DND-41 (cell line): ENCODE data around the gene NMT2.
A peak's percentile ranks its signal among the peaks of the same experiment; 100 is the strongest.

Experiments used
- ATAC-seq: fragments of 200-7000 bp; cut with Tn5 transposase; 3 replicates; pipeline ENCODE4 v1.9.1; 2021; ENCODE audit warnings: low read depth; ENCODE audit not compliant: insufficient read depth
- DNase-seq: peaks from one replicate; pipeline ENCODE4 v3.0.0-alpha.2; 2020
- H2AFZ ChIP-seq: 2 replicates; pipeline ENCODE4 v1.6.0; 2012; ENCODE audit warnings: low read depth, low read length
- H3K27ac ChIP-seq: 2 replicates; pipeline ENCODE4 v1.5.1; 2012; ENCODE audit warnings: low read length, inconsistent platforms
- H3K27me3 ChIP-seq: fragments of 200-600 bp; sonication (generic); 2 replicates; pipeline ENCODE4 v1.6.0; 2012; ENCODE audit warnings: low read length, mild to moderate bottlenecking, inconsistent platforms; ENCODE audit not compliant: insufficient read depth, poor library complexity
- H3K36me3 ChIP-seq: 2 replicates; pipeline ENCODE4 v1.5.1; 2012; ENCODE audit warnings: low read length, inconsistent platforms; ENCODE audit not compliant: insufficient read depth
- H3K4me1 ChIP-seq: 2 replicates; pipeline ENCODE4 v1.5.1; 2012; ENCODE audit warnings: mild to moderate bottlenecking, low read length; ENCODE audit not compliant: insufficient read depth
- H3K4me2 ChIP-seq: 2 replicates; pipeline ENCODE4 v1.6.0; 2012; ENCODE audit warnings: mild to moderate bottlenecking, moderate library complexity, low read length, inconsistent platforms; ENCODE audit not compliant: insufficient read depth
- H3K4me3 ChIP-seq, 2 experiments: fragments of 200-600 bp in 1 of 2; shearing (Covaris generic) in 1 of 2; 2 replicates each; pipeline ENCODE4 v1.5.1; 2012 to 2016; ENCODE audit warnings: inconsistent platforms in 2 of 2, low read length in 2 of 2, mild to moderate bottlenecking in 2 of 2, low read depth in 1 of 2, moderate library complexity in 1 of 2
- H3K79me2 ChIP-seq: 2 replicates; pipeline ENCODE4 v1.6.0; 2012; ENCODE audit warnings: low read length, inconsistent platforms; ENCODE audit not compliant: insufficient read depth
- H3K9ac ChIP-seq: 2 replicates; pipeline ENCODE4 v1.6.0; 2012; ENCODE audit warnings: low read depth, mild to moderate bottlenecking, inconsistent platforms, low read length, moderate library complexity
- H3K9me3 ChIP-seq: 2 replicates; pipeline ENCODE4 v1.5.1; 2012; ENCODE audit warnings: low read length, moderate library complexity, mild to moderate bottlenecking, inconsistent platforms; ENCODE audit not compliant: insufficient read depth, severe bottlenecking
- H4K20me1 ChIP-seq: 2 replicates; pipeline ENCODE4 v1.6.0; 2012; ENCODE audit warnings: low read length; ENCODE audit not compliant: insufficient read depth
- CTCF ChIP-seq: IDR thresholded peaks from 2 replicates; pipeline ENCODE4 v1.5.1; 2012; ENCODE audit warnings: borderline replicate concordance, low read length, moderate library complexity, mild to moderate bottlenecking; ENCODE audit not compliant: poor library complexity, severe bottlenecking; ENCODE audit errors: extremely low read depth
- EZH2 ChIP-seq: IDR thresholded peaks from 3 replicates; pipeline ENCODE4 v1.6.1; 2012; ENCODE audit warnings: borderline replicate concordance, low read depth, mild to moderate bottlenecking, moderate library complexity, low read length, inconsistent platforms; ENCODE audit not compliant: severe bottlenecking

Gene NMT2

GRCh38 chr10:15096661-15097010 is 71.9 kb downstream of the NMT2 start:
- H4K20me1 ChIP-seq, result peaks cover 10% of the 10 kb centered on the region
- peak overlapping the region; percentile 88 for H2AFZ ChIP-seq
- peak overlapping the region; percentile 89; the same call in 1 of the 2 replicates for H3K27ac ChIP-seq
- DNase-seq (no peak), ATAC-seq (peak; percentile 45)
- peaks cover 43% of the 10 kb centered on the region for H3K79me2 ChIP-seq
- no peaks in the 10 kb centered on the region for H3K9me3 ChIP-seq
- peak overlapping the region; percentile 57 to 70; a peak in 3 of 4 replicates for H3K4me3 ChIP-seq
- peak overlapping the region; percentile 75 for H3K9ac ChIP-seq
- peak overlapping the region; percentile 90 for H3K4me2 ChIP-seq
- H3K36me3 ChIP-seq, result peaks cover 15% of the 10 kb centered on the region
- TF ChIP-seq CTCF (no peak), EZH2 (no peak)
- no peaks in the 10 kb centered on the region for H3K27me3 ChIP-seq
- peaks cover 31% of the 10 kb centered on the region for H3K4me1 ChIP-seq

- Histone ChIP-seq H3K27ac (no peak overlapping the region), H3K4me1 (peaks cover 16% of the 10 kb centered on the region), H4K20me1 (no peaks in the 10 kb centered on the region), H3K9me3 (no peaks in the 10 kb centered on the region), H3K4me3 (no peak overlapping the region), H2AFZ (no peak overlapping the region), H3K79me2 (peaks cover 9% of the 10 kb centered on the region), H3K9ac (no peak overlapping the region), H3K27me3 (no peaks in the 10 kb centered on the region), H3K4me2 (no peak overlapping the region), H3K36me3 (no peaks in the 10 kb centered on the region)
- TF ChIP-seq EZH2 (no peak), CTCF (no peak)
- no peak for DNase-seq
- ATAC-seq, result no peak
These were observed 75.6 kb downstream of the NMT2 start for GRCh38 chr10:15092855-15093408.

GRCh38 chr10:15091418-15091817 is 77.1 kb downstream of the NMT2 start:
- Histone ChIP-seq H3K27me3 (no peaks in the 10 kb centered on the region), H3K27ac (no peak overlapping the region), H3K36me3 (no peaks in the 10 kb centered on the region), H4K20me1 (no peaks in the 10 kb centered on the region), H3K4me3 (no peak overlapping the region), H3K4me2 (no peak overlapping the region), H3K9ac (no peak overlapping the region), H2AFZ (no peak overlapping the region), H3K79me2 (peaks cover 10% of the 10 kb centered on the region), H3K4me1 (peaks cover 21% of the 10 kb centered on the region), H3K9me3 (no peaks in the 10 kb centered on the region)
- no peak for TF ChIP-seq EZH2
- no peak for TF ChIP-seq CTCF
- no peak for ATAC-seq
- no peak for DNase-seq
